ENCODE measurements around the gene MANEAL.
A peak's percentile ranks its signal among the peaks of the same experiment; 100 is the strongest.

The MANEAL gene

DNA sequence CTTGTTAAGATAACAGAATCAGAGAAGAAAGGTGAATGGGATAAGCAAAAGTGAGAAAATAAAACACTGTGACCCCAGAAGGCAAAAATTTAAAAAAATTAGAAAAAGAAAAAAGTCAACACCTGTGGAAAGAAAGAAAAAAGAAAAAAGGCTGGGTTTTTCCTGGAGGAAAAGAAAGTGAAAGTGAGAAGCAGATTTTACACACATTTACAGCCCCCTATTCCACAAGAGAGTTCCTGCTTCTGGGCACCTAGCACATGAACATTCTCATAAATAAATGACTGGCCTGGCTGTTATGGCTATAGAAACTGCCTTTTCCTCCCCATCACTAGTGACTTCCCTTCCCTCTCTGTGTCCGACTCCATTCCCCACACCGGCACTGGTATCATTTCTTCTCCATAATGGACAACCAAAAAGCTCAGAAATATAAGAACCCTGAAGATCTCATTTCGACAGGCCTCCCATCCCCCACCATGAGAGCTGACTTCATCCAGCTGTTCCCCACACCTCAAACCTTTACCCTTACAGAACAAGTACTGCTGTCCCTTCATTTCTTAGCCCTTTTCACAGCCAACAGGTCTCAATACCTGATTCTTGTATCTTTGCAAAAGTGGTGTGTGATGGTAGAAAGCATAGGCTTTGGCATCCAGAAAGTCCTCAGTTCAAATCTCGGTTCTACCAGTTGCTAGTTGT, 53.1 kb downstream of the MANEAL start:
- no peak for TF ChIP-seq Cebpa-rat (IDR thresholded peaks at IDR 0.05)
- Histone ChIP-seq H3K4me2 (peak overlapping the region; percentile 58 to 88 (median 70)), H3K27me3 (no peaks in the 10 kb centered on the region), H3K9me3 (replicated peaks in 1 of 11) (no peaks in the 10 kb centered on the region), H3K4me1 (peaks cover 28 to 97% (median 53%) of the 10 kb centered on the region in 10 experiments), H4K20me1 (peaks cover 0 to 93% (median 22%) of the 10 kb centered on the region in 11 experiments; a peak in 12 of 22 replicates), H3K9ac (peak overlapping the region in 10 of 11 experiments; percentile 33 to 57 (median 46); a peak in 16 of 22 replicates), H3K36me3 (peaks cover 21 to 83% (median 62%) of the 10 kb centered on the region in 11 experiments; a peak in 21 of 22 replicates), H3K27ac (peak overlapping the region in 10 of 11 experiments; percentile 47 to 73 (median 64); a peak in 20 of 22 replicates), H3K4me3 (0 out of 20 replicates have a peak overlapping the region, but pooled peaks of 2 of the 10 experiments have one; percentile 1 to 2)

DNA sequence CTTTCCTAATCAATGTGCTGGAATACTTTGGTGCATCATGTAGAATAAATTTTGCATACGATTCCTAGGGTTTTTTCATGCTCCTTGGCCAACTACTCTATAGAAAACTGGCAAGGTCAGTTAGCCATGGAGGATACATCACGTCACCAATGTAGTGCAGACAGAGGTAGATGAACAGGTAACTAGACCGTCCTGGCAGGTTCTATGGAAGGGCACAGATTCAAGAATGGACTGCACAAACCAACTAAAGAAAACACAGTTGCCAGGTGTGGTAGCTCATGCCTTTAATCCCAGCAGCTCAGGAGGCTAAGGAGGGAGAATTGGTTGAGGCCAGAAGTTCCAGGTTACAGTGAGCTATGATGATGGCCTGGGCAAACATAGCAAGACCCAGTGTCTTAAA, 55.8 kb downstream of the MANEAL start:
- peak overlapping the region in 1 of 11 experiments; percentile 12; a peak in 1 of 22 replicates for H3K9ac ChIP-seq
- no peak overlapping the region for H3K4me3 ChIP-seq
- peak overlapping the region in 6 of 11 experiments; percentile 60 to 96 (median 88); a peak in 11 of 22 replicates for H3K4me2 ChIP-seq
- no peaks in the 10 kb centered on the region for H3K27me3 ChIP-seq
- no peaks in the 10 kb centered on the region for H3K9me3 ChIP-seq (replicated peaks in 1 of 11)
- peaks cover 0 to 99% (median 33%) of the 10 kb centered on the region in 11 experiments; a peak in 13 of 22 replicates for H4K20me1 ChIP-seq
- H3K4me1 ChIP-seq: peaks cover 37 to 100% (median 77%) of the 10 kb centered on the region in 10 experiments
- no peak for TF ChIP-seq Cebpa-rat (IDR thresholded peaks at IDR 0.05)
- peaks cover 24 to 86% (median 62%) of the 10 kb centered on the region in 11 experiments; a peak in 21 of 22 replicates for H3K36me3 ChIP-seq
- H3K27ac ChIP-seq: peak overlapping the region in 6 of 11 experiments; percentile 55 to 79 (median 66); a peak in 11 of 22 replicates

DNA sequence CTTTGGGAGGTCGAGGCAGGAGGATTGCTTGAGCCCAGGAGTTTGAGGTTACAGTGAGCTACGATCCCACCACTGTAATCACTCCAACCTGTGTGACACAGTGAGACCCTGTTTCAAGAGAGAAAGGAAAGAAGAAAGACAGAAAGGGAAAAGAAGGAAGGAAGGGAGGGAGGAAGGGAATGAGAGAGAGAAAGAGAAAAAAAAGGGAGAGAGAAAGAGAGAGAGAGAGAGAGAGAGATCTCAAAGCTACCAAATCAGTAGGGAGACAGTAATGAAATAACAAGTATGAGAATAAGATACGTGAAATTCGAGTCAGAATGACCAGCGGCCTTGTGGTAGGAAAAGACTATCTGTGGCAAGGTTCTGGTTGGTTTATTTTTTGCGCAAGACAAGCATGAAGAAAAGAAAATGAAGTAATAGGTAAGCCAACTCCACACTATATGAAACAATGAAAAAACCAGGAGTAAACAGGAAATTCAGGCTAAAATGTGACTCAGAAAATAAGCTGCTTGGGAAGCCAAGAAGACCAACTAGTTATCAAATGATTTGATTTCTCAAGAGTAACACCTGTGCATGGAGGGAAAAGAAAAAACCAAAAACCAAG, 56.8 kb downstream of the MANEAL start:
- Histone ChIP-seq H3K9ac (peak overlapping the region in 7 of 11 experiments; percentile 1 to 61 (median 32); a peak in 9 of 22 replicates), H3K4me2 (peak overlapping the region; percentile 41 to 96 (median 79); a peak in 20 of 22 replicates), H4K20me1 (peaks cover 0 to 99% (median 33%) of the 10 kb centered on the region in 11 experiments; a peak in 13 of 22 replicates), H3K36me3 (peaks cover 31 to 86% (median 61%) of the 10 kb centered on the region in 11 experiments), H3K27ac (peak overlapping the region; percentile 18 to 79 (median 60); a peak in 17 of 22 replicates), H3K27me3 (no peaks in the 10 kb centered on the region), H3K4me3 (peak overlapping the region in 3 of 10 experiments; percentile 4 to 36 (median 17); a peak in 5 of 20 replicates), H3K4me1 (peaks cover 37 to 100% (median 77%) of the 10 kb centered on the region in 10 experiments), H3K9me3 (replicated peaks in 1 of 11) (no peaks in the 10 kb centered on the region)
- 0 out of 22 replicates have a peak, but pooled peaks of 1 of the 11 experiments have one; percentile 19 for TF ChIP-seq Cebpa-rat (IDR thresholded peaks at IDR 0.05)
